Stimulated activated CD4-positive, alpha-beta T cell treated with anti-CD3 and anti-CD28 coated beads, Interleukin-15, amount 100 ng/mL, for 48 hours (primary cell): ENCODE data around the gene OR9A4.
"Not testable (repeated sequence)": the region's sequence is repeated elsewhere in the genome, so short reads cannot be mapped to it uniquely, and the experiment has no call there.

Experiments used
- DNase-seq, 2 donors: peaks; one replicate each; pipeline ENCODE4 v3.0.0-alpha.2; 2020; ENCODE audit warnings: low read depth in 2 of 2

The OR9A4 gene, protein sequence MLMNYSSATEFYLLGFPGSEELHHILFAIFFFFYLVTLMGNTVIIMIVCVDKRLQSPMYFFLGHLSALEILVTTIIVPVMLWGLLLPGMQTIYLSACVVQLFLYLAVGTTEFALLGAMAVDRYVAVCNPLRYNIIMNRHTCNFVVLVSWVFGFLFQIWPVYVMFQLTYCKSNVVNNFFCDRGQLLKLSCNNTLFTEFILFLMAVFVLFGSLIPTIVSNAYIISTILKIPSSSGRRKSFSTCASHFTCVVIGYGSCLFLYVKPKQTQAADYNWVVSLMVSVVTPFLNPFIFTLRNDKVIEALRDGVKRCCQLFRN

DNA sequence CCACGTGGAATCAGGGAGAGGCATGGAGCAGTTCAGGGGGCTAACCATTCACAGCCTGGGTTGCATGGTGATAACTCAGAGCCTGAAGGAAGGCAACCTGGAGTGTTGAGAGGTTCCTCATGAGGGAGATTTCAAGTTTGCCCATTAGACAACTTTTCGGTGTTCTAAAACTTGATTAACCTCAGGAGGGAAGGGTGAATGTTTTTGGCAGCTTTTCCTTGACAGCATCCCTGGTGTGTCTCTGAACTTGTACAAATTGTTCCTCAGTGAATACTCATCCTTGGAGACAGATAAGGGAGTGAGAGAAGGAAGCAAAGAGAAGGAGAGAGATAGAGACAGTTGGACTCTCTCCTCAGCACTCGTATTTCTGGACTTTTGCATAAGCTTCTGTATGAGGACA, at the start of gene OR9A4:
TSS of gene OR9A4 (plus strand) at position 301 of the 400 bp plus-strand sequence. CDS start 2,477 bp downstream, outside the sequence.
- DNase-seq, result no peak

GRCh38 chr7:141866974-141867373, 49.2 kb upstream of the OR9A4 start:
- DNase-seq, result no peak

DNA sequence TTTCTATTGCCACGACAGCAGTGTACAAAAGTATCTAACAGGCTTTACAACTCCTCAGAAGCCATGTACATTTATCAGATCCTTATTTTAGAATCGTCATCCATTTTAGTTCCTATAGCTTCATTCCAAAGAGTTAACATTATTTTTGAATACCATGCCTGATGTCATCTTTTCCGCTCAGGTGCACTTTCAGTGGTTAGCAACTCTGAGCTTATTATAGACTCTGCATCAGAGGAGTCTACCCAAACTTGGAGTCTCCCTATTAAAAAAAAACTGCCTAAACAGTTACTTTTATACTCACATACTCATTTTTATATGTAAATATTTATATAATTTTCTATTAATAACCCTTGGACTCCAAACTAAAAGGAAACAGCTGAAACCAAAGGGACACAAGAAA, 43.3 kb upstream of the OR9A4 start:
- no peak for DNase-seq

GRCh38 chr7:141874787-141875186, 41.4 kb upstream of the OR9A4 start:
- DNase-seq, result no peak

GRCh38 chr7:141875453-141875852, 40.7 kb upstream of the OR9A4 start:
- DNase-seq, result no peak

DNA sequence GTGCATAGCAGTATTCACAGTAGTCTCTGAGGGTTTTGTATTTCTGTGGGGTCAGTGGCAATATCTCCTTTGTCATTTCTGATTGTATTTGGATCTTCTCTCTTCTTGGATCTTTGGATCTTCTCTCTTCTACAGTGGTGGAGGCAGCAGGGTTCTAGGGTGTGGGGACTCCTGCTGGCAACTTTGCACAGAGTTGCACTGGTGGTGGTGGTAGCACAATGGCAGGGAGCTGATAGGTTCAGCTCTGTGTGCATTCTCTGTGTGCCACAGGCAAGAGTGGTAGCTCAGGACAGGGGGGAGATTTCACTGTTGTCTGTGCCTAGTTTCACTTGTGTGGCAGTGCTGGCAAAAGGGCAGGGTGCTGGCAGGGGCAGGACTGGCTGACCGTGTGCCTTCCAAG, 39.8 kb upstream of the OR9A4 start:
- DNase-seq, result no peak

GRCh38 chr7:141877365-141877764, 38.8 kb upstream of the OR9A4 start:
- no peak for DNase-seq

GRCh38 chr7:141880960-141881359, 35.2 kb upstream of the OR9A4 start:
- DNase-seq, result no peak

- no peak for DNase-seq
Observed at GRCh38 chr7:141884539-141885225, 31.5 kb upstream of the OR9A4 start.

- no peak for DNase-seq
Observed at GRCh38 chr7:141889321-141889720, 26.9 kb upstream of the OR9A4 start.

- DNase-seq, result no peak
Observed at GRCh38 chr7:141891336-141891735, 24.9 kb upstream of the OR9A4 start.

- not testable (repeated sequence) for DNase-seq
Observed at GRCh38 chr7:141899366-141899765, 16.8 kb upstream of the OR9A4 start.

DNA sequence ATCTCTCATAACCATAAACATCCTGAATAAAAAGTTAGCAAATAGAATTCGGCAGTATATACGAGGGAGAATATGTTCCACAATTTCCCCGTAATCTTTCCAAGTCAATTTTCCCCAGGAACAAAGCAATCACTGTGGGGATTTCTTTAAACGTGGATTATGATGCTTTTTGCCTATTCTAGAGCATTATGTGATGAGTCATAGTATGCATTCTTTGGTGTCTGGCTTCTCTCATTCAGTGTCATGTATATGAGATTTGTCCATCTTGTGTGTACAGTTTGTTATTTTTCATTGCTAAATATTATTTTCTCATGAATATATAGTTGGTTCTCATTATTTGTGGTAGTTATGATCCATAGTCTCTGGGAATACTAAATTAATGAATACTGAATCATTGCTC, 9.9 kb upstream of the OR9A4 start:
- no peak for DNase-seq

DNA sequence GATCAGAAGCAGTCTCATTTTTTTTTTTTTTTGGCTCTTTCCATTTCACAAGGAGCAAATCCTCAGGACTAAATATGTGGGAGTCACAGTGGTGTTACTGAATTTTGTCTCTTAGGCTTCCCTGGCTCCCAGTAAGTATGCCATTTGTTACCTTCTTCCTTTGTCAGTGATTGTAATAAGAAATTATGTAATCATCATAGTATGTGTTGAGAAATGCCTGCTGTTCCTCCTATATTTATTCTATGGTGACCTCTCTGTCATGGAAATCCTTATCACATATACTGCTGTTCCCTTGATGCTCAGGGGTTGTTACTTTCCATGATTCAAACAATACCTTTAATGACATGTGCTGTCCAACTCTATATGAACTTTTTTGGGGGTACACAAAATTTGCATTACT, 4.8 kb upstream of the OR9A4 start:
- no peak for DNase-seq

- no peak for DNase-seq
Observed at GRCh38 chr7:141915565-141915964, 634 bp upstream of the OR9A4 start.

GRCh38 chr7:141920281-141920680, 4.1 kb downstream of the OR9A4 start:
- no peak for DNase-seq

- DNase-seq, result no peak
Observed at GRCh38 chr7:141928146-141928844, 12.1 kb downstream of the OR9A4 start.

- DNase-seq, result no peak
Observed at GRCh38 chr7:141928845-141929195, 12.6 kb downstream of the OR9A4 start.

GRCh38 chr7:141930211-141930610, 14.0 kb downstream of the OR9A4 start:
- no peak for DNase-seq

GRCh38 chr7:141941075-141941474, 24.9 kb downstream of the OR9A4 start:
- no peak for DNase-seq

GRCh38 chr7:141943846-141944245, 27.6 kb downstream of the OR9A4 start:
- no peak for DNase-seq

DNA sequence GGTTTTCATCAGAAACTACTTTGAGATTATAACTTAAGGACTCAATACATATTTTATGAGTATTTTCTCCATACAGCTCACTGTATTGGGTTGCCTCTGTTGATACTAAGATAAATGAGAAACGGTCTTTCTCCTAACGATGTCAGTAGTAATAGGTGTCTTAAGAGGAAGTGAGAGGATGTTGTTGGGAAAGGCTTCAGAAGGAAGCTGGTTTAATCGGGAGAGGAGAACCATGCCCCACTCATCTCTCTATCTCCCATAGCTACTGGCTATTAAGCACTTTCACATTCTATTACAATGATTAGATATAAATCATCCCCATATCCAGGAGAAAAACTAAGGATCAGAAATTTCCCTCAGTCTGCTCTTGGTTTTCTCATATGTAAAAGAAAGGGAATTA, 28.6 kb downstream of the OR9A4 start:
- no peak for DNase-seq

- DNase-seq, result no peak
Observed at GRCh38 chr7:141945356-141945755, 29.2 kb downstream of the OR9A4 start.
